D341Med (cell line): ENCODE measurements around the gene RNF187.

Experiments
- DNase-seq: peaks from one replicate; pipeline ENCODE4 v3.0.0; 2012; ENCODE audit warnings: low spot score

RNF187 gene

DNA sequence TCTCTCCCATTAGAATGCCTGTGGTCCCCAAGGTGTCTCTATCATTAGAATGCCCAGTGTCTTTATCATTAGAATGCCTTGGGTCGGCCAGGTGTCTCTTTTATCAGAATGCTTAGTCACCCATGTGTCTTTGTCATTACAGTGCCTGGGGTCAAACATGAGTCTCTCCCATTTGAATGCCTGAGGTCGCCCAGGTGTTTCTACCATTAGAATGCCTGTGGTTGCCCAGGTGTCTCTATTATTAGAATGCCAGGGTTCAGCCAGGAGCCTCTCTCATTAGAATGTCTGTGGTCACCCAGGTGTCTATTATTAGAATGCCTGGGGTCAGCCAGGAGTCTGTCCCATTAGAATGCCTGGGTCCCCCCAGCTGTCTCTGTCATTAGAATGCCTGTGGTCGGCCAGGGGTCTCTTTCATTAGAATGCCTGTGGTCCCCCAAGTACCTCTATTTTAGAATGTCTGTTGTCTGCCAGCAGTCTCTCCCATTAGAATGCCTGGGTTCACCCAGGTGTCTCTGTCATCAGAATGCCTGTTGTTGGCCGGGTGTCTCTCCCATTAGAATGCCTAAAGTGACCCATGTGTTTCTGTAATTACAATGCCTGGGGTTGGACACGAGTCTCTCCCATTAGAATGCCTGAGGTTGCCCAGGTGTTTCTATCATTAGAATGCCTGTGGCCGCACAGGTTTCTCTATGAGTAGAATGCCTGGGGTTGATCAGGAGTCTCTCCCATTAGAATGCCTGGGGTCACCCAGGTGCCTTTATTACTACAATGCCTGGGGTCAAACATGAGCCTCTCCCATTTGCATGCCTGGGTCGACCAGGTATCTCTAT is 57.1 kb downstream of the RNF187 start:
- DNase-seq, result no peak

DNA sequence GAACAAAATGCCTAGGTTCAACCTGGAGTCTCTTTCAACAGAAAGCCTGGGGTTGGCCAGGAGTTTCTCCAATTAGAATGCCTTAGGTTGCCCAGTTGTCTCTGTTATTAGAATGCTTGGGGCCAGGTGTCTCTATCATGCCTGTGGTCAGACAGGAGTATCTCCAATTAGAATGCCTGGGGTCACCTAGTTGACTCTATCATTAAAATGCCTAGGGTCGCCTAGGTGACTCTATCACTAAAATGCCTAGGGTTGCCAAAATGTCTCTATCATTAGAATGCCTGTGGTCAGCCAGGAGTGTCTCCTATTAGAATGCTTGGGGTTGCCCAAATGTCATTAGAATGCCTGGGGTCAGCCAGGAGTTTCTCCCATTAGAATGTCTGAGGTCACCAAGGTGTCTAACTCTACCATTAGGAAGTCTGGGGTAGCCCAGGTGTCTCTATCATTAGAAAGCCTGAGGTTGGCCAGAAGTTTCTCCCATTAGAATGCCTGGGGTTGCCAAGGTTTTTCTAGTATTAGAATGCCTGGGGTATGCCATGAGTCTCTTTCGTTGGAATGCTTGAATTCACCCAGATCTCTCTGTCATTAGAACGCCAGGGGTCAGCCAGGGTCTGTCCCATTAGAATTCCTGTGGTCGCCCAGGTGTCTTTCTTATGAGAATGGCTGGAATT is 57.9 kb downstream of the RNF187 start:
- no peak for DNase-seq
